ENCODE data around the gene RBM24. TPM values are rescaled to one million over a fixed set of nuclear protein-coding genes. Genes with fewer than 3 reads are reported as not detected.
"Not testable (repeated sequence)": the region's sequence is repeated elsewhere in the genome, so short reads cannot be mapped to it uniquely, and the experiment has no call there.

RBM24 gene
- total RNA-seq, 1 donor from 2014 or later = 10.8 TPM

DNA sequence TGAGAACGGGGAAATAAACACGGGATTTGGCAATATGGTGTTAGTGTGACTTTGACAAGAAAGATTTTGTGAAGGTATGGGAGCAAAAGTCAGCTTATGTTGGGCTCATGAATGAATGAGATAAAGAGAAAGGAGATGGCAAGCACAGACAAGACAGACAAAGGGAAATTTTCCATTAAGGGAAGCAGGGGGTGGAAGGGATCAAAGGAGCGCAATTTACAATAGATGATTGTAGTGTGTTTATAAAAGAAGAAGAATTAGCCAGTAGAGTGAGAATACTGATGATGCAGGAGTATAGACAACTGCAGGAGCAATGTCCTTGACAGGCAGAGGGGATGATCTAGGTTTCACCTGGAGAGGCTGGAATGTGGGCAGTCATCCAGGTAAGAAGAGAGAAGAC is 34.1 kb downstream of the RBM24 start:
- Mint-ChIP-seq H3K36me3 (ENCODE audit: low read depth) (no peaks in the 10 kb centered on the region), H3K27ac (ENCODE audit: unreplicated experiment) (no peak overlapping the region), H3K4me1 (ENCODE audit: low read depth) (peaks cover 4% of the 10 kb centered on the region), H3K4me3 (ENCODE audit: unreplicated experiment) (no peak overlapping the region), H3K27me3 (ENCODE audit: low read depth) (no peaks in the 10 kb centered on the region), H3K9me3 (ENCODE audit: low read depth) (no peaks in the 10 kb centered on the region)
- DNase-seq (ENCODE audit: low spot score) = no peak
- TF ChIP-seq, protein P1, sequence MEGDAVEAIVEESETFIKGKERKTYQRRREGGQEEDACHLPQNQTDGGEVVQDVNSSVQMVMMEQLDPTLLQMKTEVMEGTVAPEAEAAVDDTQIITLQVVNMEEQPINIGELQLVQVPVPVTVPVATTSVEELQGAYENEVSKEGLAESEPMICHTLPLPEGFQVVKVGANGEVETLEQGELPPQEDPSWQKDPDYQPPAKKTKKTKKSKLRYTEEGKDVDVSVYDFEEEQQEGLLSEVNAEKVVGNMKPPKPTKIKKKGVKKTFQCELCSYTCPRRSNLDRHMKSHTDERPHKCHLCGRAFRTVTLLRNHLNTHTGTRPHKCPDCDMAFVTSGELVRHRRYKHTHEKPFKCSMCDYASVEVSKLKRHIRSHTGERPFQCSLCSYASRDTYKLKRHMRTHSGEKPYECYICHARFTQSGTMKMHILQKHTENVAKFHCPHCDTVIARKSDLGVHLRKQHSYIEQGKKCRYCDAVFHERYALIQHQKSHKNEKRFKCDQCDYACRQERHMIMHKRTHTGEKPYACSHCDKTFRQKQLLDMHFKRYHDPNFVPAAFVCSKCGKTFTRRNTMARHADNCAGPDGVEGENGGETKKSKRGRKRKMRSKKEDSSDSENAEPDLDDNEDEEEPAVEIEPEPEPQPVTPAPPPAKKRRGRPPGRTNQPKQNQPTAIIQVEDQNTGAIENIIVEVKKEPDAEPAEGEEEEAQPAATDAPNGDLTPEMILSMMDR (IDR thresholded peaks at IDR 0.05) = no peak

- H3K36me3 Mint-ChIP-seq (ENCODE audit: low read depth) = no peaks in the 10 kb centered on the region
Measured at GRCh38 chr6:17318435-17319165, 37.4 kb downstream of the RBM24 start.

DNA sequence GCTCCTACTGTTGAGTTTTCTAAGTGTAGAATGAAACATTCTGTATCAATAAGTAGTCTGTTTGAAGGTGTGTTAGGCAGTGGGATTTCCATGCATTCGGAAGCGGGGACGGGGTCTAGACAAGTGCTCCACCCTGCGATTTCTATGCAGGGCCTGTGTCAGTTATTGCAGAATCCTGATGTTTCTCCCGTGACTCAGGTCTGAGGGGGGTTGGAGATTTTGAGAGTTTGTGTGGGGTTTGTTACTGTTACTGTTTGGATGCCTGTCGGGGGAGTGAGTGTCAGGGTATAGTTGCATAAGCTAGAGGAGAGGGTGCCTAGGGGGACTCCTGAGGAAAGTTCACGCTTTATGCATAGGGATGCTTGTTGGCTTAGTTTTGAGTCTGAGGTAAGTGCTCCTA is 39.1 kb downstream of the RBM24 start:
- not testable (repeated sequence) for H3K27ac Mint-ChIP-seq (ENCODE audit: unreplicated experiment); H3K27me3 Mint-ChIP-seq (ENCODE audit: low read depth); H3K4me1 Mint-ChIP-seq (ENCODE audit: low read depth); H3K4me3 Mint-ChIP-seq (ENCODE audit: unreplicated experiment); H3K36me3 Mint-ChIP-seq (ENCODE audit: low read depth); H3K9me3 Mint-ChIP-seq (ENCODE audit: low read depth); DNase-seq (ENCODE audit: low spot score)

More at GRCh38 chr6:17318435-17319165, 37.4 kb downstream of the RBM24 start:
- H3K4me1 Mint-ChIP-seq (ENCODE audit: low read depth) = no peaks in the 10 kb centered on the region
- no peaks in the 10 kb centered on the region for H3K9me3 Mint-ChIP-seq (ENCODE audit: low read depth)
- TF ChIP-seq, protein P1 (IDR thresholded peaks at IDR 0.05) = no peak
- H3K4me3 Mint-ChIP-seq (ENCODE audit: unreplicated experiment) = no peak overlapping the region
- H3K27ac Mint-ChIP-seq (ENCODE audit: unreplicated experiment) = no peak overlapping the region
- DNase-seq (ENCODE audit: low spot score) = no peak
- no peaks in the 10 kb centered on the region for H3K27me3 Mint-ChIP-seq (ENCODE audit: low read depth)

GRCh38 chr6:17331238-17331637 is 50.1 kb downstream of the RBM24 start:
- H3K4me1 Mint-ChIP-seq (ENCODE audit: low read depth) = peaks cover 17% of the 10 kb centered on the region
- no peak overlapping the region for H3K27ac Mint-ChIP-seq (ENCODE audit: unreplicated experiment)
- peaks cover 7% of the 10 kb centered on the region for H3K9me3 Mint-ChIP-seq (ENCODE audit: low read depth)
- no peak for DNase-seq (ENCODE audit: low spot score)
- peaks cover 2% of the 10 kb centered on the region for H3K36me3 Mint-ChIP-seq (ENCODE audit: low read depth)
- H3K27me3 Mint-ChIP-seq (ENCODE audit: low read depth) = no peaks in the 10 kb centered on the region
- TF ChIP-seq, protein P1 (IDR thresholded peaks at IDR 0.05) = no peak
- no peak overlapping the region for H3K4me3 Mint-ChIP-seq (ENCODE audit: unreplicated experiment)

DNA sequence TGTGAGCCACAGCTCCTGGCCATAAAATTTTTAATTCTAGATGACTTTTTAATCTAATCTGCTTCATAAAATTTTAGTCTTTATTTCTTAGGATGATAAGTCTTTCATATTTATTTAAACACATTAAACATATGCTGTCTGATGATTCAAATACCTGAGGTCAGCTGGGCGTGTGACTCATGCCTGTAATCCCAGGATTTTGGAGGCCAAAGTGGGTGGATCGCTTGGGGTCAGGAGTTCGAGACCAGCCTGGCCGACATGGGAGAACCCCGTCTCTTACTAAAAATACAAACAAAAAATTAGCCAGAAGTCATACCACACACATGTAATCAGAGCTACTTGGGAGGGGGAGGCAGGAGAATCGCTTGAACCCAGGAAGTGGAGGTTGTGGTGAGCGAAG is 53.1 kb downstream of the RBM24 start:
- TF ChIP-seq, protein P1 (IDR thresholded peaks at IDR 0.05) = no peak
- H3K27ac Mint-ChIP-seq (ENCODE audit: unreplicated experiment) = no peak overlapping the region
- H3K4me1 Mint-ChIP-seq (ENCODE audit: low read depth) = peaks cover 22% of the 10 kb centered on the region
- H3K36me3 Mint-ChIP-seq (ENCODE audit: low read depth) = peaks cover 2% of the 10 kb centered on the region
- no peak overlapping the region for H3K4me3 Mint-ChIP-seq (ENCODE audit: unreplicated experiment)
- no peaks in the 10 kb centered on the region for H3K27me3 Mint-ChIP-seq (ENCODE audit: low read depth)
- H3K9me3 Mint-ChIP-seq (ENCODE audit: low read depth) = peaks cover 13% of the 10 kb centered on the region
- no peak for DNase-seq (ENCODE audit: low spot score)

DNA sequence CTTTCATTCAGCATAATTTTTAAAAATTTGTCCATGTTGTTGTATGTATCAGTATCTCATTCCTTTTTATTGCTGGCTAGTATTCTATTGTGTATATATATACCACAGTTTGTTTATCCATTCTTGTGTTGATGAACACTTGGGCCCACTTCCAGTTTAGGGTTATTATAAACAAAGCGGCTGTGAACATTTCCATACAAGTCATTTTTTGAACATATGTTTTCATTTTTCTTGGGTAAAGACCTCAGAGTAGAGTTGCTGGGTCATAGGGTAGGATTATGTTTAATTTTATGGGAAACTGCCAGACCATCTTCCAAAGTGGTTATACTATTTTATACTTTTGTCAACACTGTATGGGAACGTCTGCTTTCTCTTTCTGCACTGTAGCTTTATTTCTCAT is 55.3 kb downstream of the RBM24 start:
- H3K36me3 Mint-ChIP-seq (ENCODE audit: low read depth) = no peaks in the 10 kb centered on the region
- TF ChIP-seq, protein P1 (IDR thresholded peaks at IDR 0.05) = no peak
- H3K9me3 Mint-ChIP-seq (ENCODE audit: low read depth) = peaks cover 11% of the 10 kb centered on the region
- H3K27me3 Mint-ChIP-seq (ENCODE audit: low read depth) = no peaks in the 10 kb centered on the region
- H3K4me3 Mint-ChIP-seq (ENCODE audit: unreplicated experiment) = no peak overlapping the region
- no peak overlapping the region for H3K27ac Mint-ChIP-seq (ENCODE audit: unreplicated experiment)
- DNase-seq (ENCODE audit: low spot score) = no peak
- H3K4me1 Mint-ChIP-seq (ENCODE audit: low read depth) = peaks cover 22% of the 10 kb centered on the region

Data from chondrocyte (in vitro differentiated cells).